ENCODE measurements around the gene LRRC74A.

GRCh38 chr14:76814726-76815645, 11.2 kb upstream of the LRRC74A start:
- TF ChIP-seq TAF1 (IDR thresholded peaks at IDR 0.05; ENCODE audit: low read depth, low read length) (no peak), PAX5 (IDR thresholded peaks at IDR 0.05; ENCODE audit: insufficient read depth, low read length, severe bottlenecking) (no peak), POLR2A (IDR thresholded peaks at IDR 0.05; ENCODE audit: low read depth, low read length) (no peak), POLR2AphosphoS5 (IDR thresholded peaks at IDR 0.05; ENCODE audit: low read depth, low read length) (no peak), SPI1 (IDR thresholded peaks at IDR 0.05; ENCODE audit: low read depth, low read length) (no peak), POU2F2 (IDR thresholded peaks at IDR 0.05; ENCODE audit: low read depth, low read length) (no peak)
